ENCODE measurements around the gene OR5K4.

Gene OR5K4

GRCh38 chr3:98343647-98344507, 9.8 kb upstream of the OR5K4 start:
- peak; percentile 70 for TF ChIP-seq CTCF (conservative IDR thresholded peaks at IDR 0.05; ENCODE audit: low read depth, low read length)
- H3K4me3 ChIP-seq (ENCODE audit: low read depth, low read length) = no peak overlapping the region
- peak; percentile 50 for DNase-seq (ENCODE audit: low read depth)

GRCh38 chr3:98350082-98350481, 3.6 kb upstream of the OR5K4 start:
- TF ChIP-seq CTCF (conservative IDR thresholded peaks at IDR 0.05; ENCODE audit: low read depth, low read length) = no peak
- DNase-seq (ENCODE audit: low read depth) = no peak
- no peak overlapping the region for H3K4me3 ChIP-seq (ENCODE audit: low read depth, low read length)

- H3K4me3 ChIP-seq (ENCODE audit: low read depth, low read length) = no peak overlapping the region
- TF ChIP-seq CTCF (conservative IDR thresholded peaks at IDR 0.05; ENCODE audit: low read depth, low read length) = no peak
- DNase-seq (ENCODE audit: low read depth) = no peak
Measured at GRCh38 chr3:98359250-98359649, 5.6 kb downstream of the OR5K4 start.

GRCh38 chr3:98359993-98360675, 6.5 kb downstream of the OR5K4 start:
- no peak overlapping the region for H3K4me3 ChIP-seq (ENCODE audit: low read depth, low read length)
- TF ChIP-seq CTCF (conservative IDR thresholded peaks at IDR 0.05; ENCODE audit: low read depth, low read length) = no peak
- DNase-seq (ENCODE audit: low read depth) = peak; percentile 1

- no peak for DNase-seq (ENCODE audit: low read depth)
- TF ChIP-seq CTCF (conservative IDR thresholded peaks at IDR 0.05; ENCODE audit: low read depth, low read length) = no peak
- no peak overlapping the region for H3K4me3 ChIP-seq (ENCODE audit: low read depth, low read length)
Measured at GRCh38 chr3:98360681-98361080, 7.0 kb downstream of the OR5K4 start.

- H3K4me3 ChIP-seq (ENCODE audit: low read depth, low read length) = no peak overlapping the region
- no peak for TF ChIP-seq CTCF (conservative IDR thresholded peaks at IDR 0.05; ENCODE audit: low read depth, low read length)
- no peak for DNase-seq (ENCODE audit: low read depth)
Measured at GRCh38 chr3:98361289-98361688, 7.6 kb downstream of the OR5K4 start.
